ENCODE data around the gene C2orf68. TPM values are rescaled to one million over a fixed set of nuclear protein-coding genes. Genes with fewer than 3 reads are reported as not detected.
A peak's percentile ranks its signal among the peaks of the same experiment; 100 is the strongest.

The C2orf68 gene
- total and polyA plus RNA-seq, 4 donors, result 7.6 to 20.9 (median 11.6) TPM

DNA sequence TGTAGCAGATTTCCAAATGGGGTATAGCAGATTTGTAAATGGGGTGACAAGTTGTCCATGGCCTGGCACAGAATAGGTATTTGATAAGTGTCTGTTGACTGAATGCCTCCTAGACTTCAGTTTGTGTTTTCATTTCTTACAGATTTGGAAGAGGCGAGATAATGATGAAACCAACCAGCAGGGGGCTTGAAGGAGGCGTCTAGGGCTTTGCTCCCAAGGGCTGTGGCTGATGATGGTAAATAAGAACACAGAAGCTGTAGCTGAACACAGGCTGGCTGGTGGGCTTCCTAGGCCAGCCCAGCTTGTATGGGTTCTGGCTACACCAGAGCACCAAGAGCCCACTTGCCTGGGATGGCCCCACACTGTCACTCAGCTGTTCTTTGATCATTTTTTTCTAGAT lies 36.8 kb upstream of the C2orf68 start:
- Histone ChIP-seq H3K27me3 (ENCODE audit: control insufficient read depth in 4 of 4, insufficient read depth in 4 of 4, low read length in 3 of 4) (no peaks in the 10 kb centered on the region), H3K4me1 (ENCODE audit: control insufficient read depth in 4 of 4, insufficient read depth in 4 of 4, low read length in 3 of 4) (no peaks in the 10 kb centered on the region), H3K36me3 (ENCODE audit: control insufficient read depth in 4 of 4, insufficient read depth in 3 of 4, low read depth in 1 of 4, low read length in 3 of 4) (peaks cover 16 to 69% (median 57%) of the 10 kb centered on the region in 4 donors), H3K27ac (ENCODE audit: low read depth in 1 of 2, low read length in 2 of 2) (no peak overlapping the region), H3K4me3 (ENCODE audit: low read depth in 1 of 3, low read length in 3 of 3) (no peak overlapping the region), H3K9ac (ENCODE audit: low read depth in 1 of 2, low read length in 2 of 2) (no peak overlapping the region), H3K9me3 (ENCODE audit: control insufficient read depth in 4 of 4, low read length in 3 of 4) (no peaks in the 10 kb centered on the region)
- 80% methylated on average over 2 of the region's 2 CpGs for WGBS
- TF ChIP-seq, protein P1, sequence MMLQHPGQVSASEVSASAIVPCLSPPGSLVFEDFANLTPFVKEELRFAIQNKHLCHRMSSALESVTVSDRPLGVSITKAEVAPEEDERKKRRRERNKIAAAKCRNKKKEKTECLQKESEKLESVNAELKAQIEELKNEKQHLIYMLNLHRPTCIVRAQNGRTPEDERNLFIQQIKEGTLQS (IDR thresholded peaks at IDR 0.05), result no peak
- TF ChIP-seq RAD21 (IDR thresholded peaks at IDR 0.05), result peak; percentile 18 to 61
- TF ChIP-seq, protein P2, sequence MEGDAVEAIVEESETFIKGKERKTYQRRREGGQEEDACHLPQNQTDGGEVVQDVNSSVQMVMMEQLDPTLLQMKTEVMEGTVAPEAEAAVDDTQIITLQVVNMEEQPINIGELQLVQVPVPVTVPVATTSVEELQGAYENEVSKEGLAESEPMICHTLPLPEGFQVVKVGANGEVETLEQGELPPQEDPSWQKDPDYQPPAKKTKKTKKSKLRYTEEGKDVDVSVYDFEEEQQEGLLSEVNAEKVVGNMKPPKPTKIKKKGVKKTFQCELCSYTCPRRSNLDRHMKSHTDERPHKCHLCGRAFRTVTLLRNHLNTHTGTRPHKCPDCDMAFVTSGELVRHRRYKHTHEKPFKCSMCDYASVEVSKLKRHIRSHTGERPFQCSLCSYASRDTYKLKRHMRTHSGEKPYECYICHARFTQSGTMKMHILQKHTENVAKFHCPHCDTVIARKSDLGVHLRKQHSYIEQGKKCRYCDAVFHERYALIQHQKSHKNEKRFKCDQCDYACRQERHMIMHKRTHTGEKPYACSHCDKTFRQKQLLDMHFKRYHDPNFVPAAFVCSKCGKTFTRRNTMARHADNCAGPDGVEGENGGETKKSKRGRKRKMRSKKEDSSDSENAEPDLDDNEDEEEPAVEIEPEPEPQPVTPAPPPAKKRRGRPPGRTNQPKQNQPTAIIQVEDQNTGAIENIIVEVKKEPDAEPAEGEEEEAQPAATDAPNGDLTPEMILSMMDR (IDR thresholded peaks at IDR 0.05; ENCODE audit: low read depth, low read length, missing input control), result peak; percentile 19
- no peak for DNase-seq (ENCODE audit: low spot score)

DNA sequence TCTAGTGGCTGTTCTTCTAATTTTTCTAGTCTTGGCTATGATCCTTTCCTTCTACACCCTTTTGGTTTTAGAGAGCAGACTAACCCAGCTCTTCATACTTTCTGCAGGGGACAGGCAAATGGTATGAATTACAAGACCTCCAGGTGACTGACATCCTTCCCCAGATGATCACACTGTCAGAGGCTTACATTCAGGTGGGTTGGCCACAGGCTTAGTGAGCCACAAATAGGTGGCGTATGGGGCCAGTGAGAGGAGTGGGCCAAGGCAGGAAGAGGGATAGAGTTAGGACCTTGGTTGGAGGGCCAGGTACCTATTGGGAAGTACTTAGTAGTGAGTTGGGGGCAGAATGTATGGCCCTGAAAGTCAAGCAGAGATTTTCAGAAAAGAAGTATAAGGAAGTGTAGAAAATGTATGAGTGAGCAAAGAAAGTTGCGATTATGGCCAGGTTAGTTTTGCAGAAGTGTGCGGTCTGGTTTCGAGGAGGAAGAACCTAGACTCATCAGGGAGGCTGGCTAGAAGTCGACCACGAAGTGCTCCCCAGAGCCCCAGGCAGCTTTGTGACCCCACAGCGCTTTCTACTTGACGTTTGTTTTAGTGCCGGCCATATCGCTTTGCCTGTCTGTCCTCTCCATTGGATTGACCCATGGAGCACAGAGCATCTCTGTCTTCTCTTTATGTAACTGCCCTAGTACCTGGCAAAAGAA lies 36.1 kb upstream of the C2orf68 start:
- no peaks in the 10 kb centered on the region for H3K9me3 ChIP-seq (ENCODE audit: control insufficient read depth in 4 of 4, low read length in 3 of 4)
- no peak overlapping the region for H3K27ac ChIP-seq (ENCODE audit: low read depth in 1 of 2, low read length in 2 of 2)
- H3K9ac ChIP-seq (ENCODE audit: low read depth in 1 of 2, low read length in 2 of 2), result no peak overlapping the region
- peaks cover 16 to 70% (median 55%) of the 10 kb centered on the region in 4 donors for H3K36me3 ChIP-seq (ENCODE audit: control insufficient read depth in 4 of 4, insufficient read depth in 3 of 4, low read depth in 1 of 4, low read length in 3 of 4)
- DNase-seq (ENCODE audit: low spot score), result no peak
- H3K4me1 ChIP-seq (ENCODE audit: control insufficient read depth in 4 of 4, insufficient read depth in 4 of 4, low read length in 3 of 4), result no peaks in the 10 kb centered on the region
- 91% methylated on average over 10 of the region's 10 CpGs for WGBS
- no peak overlapping the region for H3K4me3 ChIP-seq (ENCODE audit: low read depth in 1 of 3, low read length in 3 of 3)
- no peaks in the 10 kb centered on the region for H3K27me3 ChIP-seq (ENCODE audit: control insufficient read depth in 4 of 4, insufficient read depth in 4 of 4, low read length in 3 of 4)
- no peak for TF ChIP-seq SP1 (IDR thresholded peaks at IDR 0.05)
- no peak for TF ChIP-seq GABPA (IDR thresholded peaks at IDR 0.05 in 1 of 2, conservative IDR thresholded peaks at IDR 0.05 in 1 of 2)
- TF ChIP-seq, protein P3, sequence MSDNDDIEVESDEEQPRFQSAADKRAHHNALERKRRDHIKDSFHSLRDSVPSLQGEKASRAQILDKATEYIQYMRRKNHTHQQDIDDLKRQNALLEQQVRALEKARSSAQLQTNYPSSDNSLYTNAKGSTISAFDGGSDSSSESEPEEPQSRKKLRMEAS (IDR thresholded peaks at IDR 0.05), result no peak
- TF ChIP-seq, protein P4, sequence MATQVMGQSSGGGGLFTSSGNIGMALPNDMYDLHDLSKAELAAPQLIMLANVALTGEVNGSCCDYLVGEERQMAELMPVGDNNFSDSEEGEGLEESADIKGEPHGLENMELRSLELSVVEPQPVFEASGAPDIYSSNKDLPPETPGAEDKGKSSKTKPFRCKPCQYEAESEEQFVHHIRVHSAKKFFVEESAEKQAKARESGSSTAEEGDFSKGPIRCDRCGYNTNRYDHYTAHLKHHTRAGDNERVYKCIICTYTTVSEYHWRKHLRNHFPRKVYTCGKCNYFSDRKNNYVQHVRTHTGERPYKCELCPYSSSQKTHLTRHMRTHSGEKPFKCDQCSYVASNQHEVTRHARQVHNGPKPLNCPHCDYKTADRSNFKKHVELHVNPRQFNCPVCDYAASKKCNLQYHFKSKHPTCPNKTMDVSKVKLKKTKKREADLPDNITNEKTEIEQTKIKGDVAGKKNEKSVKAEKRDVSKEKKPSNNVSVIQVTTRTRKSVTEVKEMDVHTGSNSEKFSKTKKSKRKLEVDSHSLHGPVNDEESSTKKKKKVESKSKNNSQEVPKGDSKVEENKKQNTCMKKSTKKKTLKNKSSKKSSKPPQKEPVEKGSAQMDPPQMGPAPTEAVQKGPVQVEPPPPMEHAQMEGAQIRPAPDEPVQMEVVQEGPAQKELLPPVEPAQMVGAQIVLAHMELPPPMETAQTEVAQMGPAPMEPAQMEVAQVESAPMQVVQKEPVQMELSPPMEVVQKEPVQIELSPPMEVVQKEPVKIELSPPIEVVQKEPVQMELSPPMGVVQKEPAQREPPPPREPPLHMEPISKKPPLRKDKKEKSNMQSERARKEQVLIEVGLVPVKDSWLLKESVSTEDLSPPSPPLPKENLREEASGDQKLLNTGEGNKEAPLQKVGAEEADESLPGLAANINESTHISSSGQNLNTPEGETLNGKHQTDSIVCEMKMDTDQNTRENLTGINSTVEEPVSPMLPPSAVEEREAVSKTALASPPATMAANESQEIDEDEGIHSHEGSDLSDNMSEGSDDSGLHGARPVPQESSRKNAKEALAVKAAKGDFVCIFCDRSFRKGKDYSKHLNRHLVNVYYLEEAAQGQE (IDR thresholded peaks at IDR 0.05), result no peak
- TF ChIP-seq NR2F2 (IDR thresholded peaks at IDR 0.05), result no peak
- no peak for TF ChIP-seq JUND (IDR thresholded peaks at IDR 0.05)
- TF ChIP-seq HNF4G (IDR thresholded peaks at IDR 0.05), result no peak
- TF ChIP-seq YY1 (IDR thresholded peaks at IDR 0.05), result no peak
- TF ChIP-seq, protein P2 (IDR thresholded peaks at IDR 0.05; ENCODE audit: low read depth, low read length, missing input control), result no peak
- no peak for TF ChIP-seq HNF4A (conservative IDR thresholded peaks at IDR 0.05)

All from liver (tissue), 9 donors.